Stimulated activated CD8-positive, alpha-beta memory T cell treated with anti-CD3 and anti-CD28 coated beads, Interleukin-4, amount 100 ng/mL, for 1 hour (primary cell): Measurements from ENCODE around the gene NEDD9.

Source experiments
- DNase-seq, 2 donors: peaks; one replicate each; pipeline ENCODE4 v3.0.0-alpha.2; 2020; ENCODE audit warnings: low read depth in 2 of 2, low spot score in 1 of 2

NEDD9 gene

DNA sequence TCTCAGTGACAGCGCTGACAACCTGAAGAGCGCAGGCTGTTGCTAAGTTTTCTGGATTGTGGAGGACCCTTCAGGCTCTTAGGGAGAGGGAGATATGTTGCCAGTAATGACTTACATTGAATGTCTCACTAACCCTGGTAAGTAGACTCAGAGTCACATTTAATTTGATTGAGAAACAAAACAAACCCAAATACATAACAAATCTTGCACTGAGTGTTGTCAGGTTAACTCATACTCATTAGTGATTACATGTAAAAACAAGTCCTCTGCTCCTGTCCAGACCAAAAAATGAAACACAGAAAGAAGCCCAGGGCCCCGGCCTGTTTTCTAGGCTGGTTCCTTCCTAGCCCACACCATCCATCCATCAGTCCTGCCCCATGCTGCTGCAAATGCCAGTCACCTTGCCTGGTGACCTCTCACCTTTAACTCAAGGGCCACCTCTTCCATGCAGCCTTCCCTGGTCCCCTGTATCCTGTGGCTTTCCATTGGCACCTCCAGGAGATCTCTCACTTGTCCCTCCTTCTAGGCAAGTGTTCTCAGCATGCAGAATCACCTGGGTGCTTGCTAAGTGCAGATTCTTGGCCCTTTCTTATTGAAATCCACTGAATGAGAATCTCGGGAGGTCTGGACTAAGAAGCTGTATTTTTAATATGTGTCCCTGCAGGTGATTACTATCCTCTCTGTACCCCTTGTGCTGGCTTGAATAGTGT is 86.2 kb downstream of the NEDD9 start:
- no peak for DNase-seq

DNA sequence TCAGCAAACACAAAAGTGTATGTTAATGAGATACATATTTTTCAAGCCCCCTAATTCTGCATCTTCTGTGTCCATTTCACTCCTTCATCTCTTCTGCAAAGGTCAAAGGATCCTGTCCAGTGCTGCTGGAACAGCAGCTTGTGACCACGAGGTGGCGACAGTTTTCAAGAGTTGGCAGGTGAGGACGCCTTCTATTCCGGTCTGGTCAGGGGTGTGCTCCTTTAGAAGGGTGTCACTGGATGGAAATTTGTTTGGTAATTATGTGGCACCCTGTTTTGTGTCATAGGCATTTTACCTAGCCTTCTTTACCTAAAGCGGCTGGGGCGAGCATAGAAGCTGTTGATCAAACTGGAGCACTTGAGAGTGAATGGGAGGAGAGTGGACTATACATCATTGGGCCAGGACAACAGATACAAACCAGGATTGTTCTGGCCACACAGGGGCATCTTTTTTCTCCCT is 88.0 kb downstream of the NEDD9 start:
- peak; percentile 34 to 57 for DNase-seq

DNA sequence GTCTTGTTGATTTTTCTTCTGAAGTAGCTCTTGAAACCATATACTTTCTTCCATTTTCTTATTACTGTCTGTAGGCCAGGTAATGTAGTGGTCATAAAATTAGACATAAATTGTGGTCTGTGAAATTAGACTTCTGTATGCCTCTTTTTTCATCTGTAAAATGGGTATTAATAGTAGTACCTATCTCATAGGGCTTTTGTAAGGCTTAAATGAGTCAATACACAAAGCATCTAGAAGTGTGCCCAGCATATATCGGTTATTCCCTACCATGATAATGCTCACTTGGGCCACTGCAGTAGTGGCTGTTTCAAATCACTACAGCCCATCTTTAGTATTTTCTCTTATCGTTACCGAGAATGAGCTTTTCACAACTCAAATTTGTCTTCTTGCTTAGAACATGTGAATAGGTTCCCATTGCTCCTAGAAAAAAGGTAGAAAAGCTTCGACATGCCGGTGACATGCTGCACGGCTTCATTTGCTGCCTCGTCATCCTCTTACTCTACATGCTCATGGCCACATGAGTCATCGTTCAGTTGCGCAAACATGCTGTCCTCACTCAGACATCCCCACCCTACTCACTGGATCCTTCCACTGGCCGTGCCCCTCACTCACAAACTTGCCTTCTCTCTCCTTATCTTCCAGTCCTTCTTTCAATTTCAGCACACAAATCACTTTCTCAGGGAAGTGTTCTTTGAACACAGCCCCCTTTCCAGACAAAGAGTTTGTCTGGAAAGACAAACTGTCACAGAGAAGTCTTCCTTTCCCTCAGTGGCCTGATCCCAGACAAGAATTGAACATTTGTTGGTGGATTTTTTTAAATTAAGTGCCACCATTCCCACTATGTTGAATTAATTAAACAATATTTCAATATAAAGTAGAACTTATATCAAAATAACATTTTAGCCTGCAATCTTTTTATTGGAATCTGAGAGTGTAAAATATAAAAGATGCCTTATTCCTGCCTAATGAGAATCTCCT is 88.8 kb downstream of the NEDD9 start:
- no peak for DNase-seq

DNA sequence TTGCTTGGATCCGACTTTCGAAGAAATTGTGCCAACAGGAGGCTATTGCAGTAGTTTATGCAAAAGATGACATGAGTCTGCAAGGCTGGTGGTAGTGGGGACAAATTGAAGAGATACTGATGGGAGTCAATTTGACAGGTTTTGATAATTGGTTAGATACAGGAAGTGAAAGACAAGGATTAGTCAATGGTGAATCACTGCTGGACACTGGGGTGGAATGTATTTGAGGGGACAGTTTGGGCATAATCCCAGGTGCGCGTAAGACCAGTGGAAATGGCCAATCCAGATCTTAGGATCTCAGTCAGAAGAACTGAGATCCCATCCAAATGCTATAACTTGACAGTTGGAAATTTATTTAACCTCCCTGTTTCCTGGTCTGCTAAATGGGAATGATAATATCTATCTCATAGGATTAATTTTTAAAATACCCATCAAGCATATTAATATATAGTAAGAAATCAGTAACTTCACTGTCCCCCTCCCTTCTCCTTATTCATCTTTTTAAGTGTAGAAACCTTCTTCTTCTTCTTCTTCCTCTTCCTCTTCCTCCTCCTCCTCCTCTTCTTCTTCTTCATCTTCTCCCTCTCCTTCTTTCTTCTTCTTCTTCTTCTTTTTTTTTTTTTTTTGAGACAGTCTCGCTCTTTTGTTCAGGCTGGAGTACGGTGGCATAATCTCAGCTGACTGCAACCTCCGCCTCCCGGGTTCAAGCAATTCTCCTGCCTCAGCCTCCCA is 90.0 kb downstream of the NEDD9 start:
- no peak for DNase-seq

DNA sequence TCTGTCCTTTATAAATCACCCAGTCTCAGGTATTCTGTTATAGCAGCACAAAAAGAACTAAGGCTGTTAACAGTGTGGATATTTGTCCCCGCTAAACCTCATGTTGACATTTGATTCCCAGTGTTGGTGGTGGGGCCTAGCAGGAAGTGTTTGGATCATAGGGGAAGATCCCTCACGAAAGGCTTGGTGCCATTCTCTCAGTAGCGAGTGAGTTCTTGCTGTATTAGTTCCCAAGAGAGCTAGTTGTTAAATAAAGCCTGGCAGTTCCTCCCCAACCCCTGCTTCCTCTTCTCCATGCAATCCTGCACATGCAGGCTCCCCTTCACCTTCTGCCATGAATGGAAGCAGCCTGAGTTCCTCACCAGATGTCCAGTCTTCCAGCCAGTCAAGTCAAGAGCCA is 91.2 kb downstream of the NEDD9 start:
- no peak for DNase-seq

DNA sequence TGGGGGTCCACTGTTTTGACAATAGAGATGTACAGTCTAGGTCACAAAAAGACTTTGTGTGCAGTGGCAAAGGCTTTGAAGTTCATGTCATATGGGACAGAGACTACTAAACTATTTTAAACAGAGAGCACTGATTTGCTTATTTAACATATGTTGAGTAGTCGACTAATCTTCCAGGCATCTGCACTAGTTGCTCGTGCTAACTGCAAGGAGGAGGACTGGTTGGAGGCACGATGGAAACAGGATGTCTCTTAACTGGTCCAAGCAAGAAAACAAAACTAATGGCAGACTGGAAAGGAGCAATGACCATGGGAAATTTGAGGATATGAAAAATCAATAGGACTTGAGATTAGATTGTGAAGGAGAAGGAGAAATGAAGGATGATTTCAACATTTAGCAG is 92.4 kb downstream of the NEDD9 start:
- DNase-seq = no peak

DNA sequence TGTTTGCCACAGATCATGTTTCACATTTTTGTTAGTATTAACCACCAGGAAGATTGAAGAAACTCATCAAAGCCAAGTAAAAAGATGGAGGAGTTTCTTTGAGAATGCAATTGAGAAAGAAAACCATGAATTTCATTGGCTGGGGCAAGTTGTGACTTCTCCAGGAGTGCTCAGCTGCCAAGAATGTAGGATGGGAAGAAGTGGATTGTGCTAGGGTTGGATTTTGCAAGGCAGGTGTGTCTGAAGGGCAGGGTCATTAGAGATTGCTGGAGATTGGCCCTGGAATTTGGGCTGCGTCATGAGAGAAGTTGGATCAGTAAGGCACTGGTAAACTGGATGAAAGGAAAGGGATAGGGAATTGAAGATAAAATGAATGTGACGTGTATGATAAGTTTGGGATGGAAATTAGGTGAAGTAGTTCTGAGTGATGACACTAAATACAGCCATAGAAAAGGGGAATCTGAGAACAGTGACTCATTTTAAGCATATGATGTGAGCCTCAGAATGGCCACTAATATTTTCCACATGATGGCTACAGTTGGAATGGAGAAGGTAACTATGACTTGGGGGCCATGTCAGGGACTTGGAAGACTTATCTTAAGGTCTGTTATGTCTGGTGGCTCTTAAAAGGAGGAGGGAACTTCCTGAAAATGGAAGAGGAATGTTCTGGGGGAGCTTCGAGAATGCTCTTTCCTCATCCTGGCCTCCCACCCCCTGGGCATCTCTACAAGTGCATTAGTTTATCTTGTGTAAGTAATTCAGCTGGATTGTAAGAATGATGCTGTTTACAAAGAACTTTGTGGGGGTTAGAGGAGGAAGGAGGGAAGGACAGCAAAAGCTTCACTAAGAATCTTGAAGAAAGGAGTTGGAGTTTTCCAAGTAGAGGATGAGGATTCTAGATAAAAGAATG is 93.2 kb downstream of the NEDD9 start:
- DNase-seq = no peak

DNA sequence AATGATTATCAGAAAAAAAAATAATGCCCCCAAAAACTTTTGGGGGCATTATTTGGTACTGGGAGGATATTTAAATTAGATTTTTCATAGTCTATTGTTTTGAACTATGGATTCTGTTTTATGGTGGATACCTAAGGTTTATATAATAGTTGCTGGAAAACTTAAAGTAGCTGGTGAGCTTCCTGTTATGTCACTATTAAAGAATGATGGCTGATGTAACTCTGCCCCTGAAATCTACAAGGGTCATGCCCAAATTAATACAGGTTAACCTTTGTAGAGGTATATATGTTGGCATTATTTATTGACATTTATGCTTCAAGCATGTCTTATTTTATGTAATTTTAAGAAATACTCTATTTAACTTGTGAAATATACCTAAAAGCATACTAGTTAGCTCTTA is 95.7 kb downstream of the NEDD9 start:
- no peak for DNase-seq
